ENCODE data around the gene TPPP2. TPM values are rescaled to one million over a fixed set of nuclear protein-coding genes. Genes with fewer than 3 reads are reported as not detected.
A peak's percentile ranks its signal among the peaks of the same experiment; 100 is the strongest.

The TPPP2 gene
- total and polyA plus RNA-seq, 2 experiments from 2014 or later, result not detected

- TF ChIP-seq CTCF (conservative IDR thresholded peaks at IDR 0.05; ENCODE audit: low read depth in 2 of 2) (no peak), STAT1 (IDR thresholded peaks at IDR 0.05; ENCODE audit: unreplicated experiment) (no peak), EZH2phosphoT487 (IDR thresholded peaks at IDR 0.05; ENCODE audit: unreplicated experiment) (no peak), JUNB (IDR thresholded peaks at IDR 0.05; ENCODE audit: unreplicated experiment) (no peak), REST (IDR thresholded peaks at IDR 0.05; ENCODE audit: unreplicated experiment) (no peak), ETS1 (IDR thresholded peaks at IDR 0.05) (no peak), CREB1 (CRISPR knock-in tag; IDR thresholded peaks at IDR 0.05; ENCODE audit: low read depth) (no peak)
These were observed 30.4 kb upstream of the TPPP2 start (continued) for GRCh38 chr14:20999591-20999990.

GRCh38 chr14:21001218-21001617 is 28.8 kb upstream of the TPPP2 start:
- ATAC-seq (peak; percentile 62), DNase-seq (ENCODE audit: low spot score) (peak; percentile 43)
- Mint-ChIP-seq H3K27ac (no peak overlapping the region), H3K4me1 (peaks cover 23% of the 10 kb centered on the region), H3K27me3 (ENCODE audit: insufficient read depth, low read depth, poor library complexity) (peaks cover 2% of the 10 kb centered on the region), H3K9me3 (no peaks in the 10 kb centered on the region), H3K4me3 (no peak overlapping the region), H3K36me3 (ENCODE audit: low read depth) (peaks cover 4% of the 10 kb centered on the region)
- H3F3A ChIP-seq (replicated peaks; ENCODE audit: low read depth), result 0 out of 2 replicates have a peak, but pooled peaks cover 4% of the 10 kb centered on the region
- H3K4me3 ChIP-seq, result no peak overlapping the region
- H3K27me3 ChIP-seq (ENCODE audit: insufficient read depth), result no peaks in the 10 kb centered on the region
- peaks cover 4% of the 10 kb centered on the region for H3K36me3 ChIP-seq (ENCODE audit: insufficient read depth)
- no peaks in the 10 kb centered on the region for H3K9me2 ChIP-seq (ENCODE audit: insufficient read depth)
- peaks cover 6% of the 10 kb centered on the region for H3K4me1 ChIP-seq (ENCODE audit: insufficient read depth)
- no peak overlapping the region for H3K27ac ChIP-seq (ENCODE audit: low read depth)
- H3K79me2 ChIP-seq (replicated peaks; ENCODE audit: insufficient read depth), result no peaks in the 10 kb centered on the region
- no peaks in the 10 kb centered on the region for H4K20me1 ChIP-seq (replicated peaks; ENCODE audit: insufficient read depth)
- 0 out of 2 replicates have a peak overlapping the region, but pooled peaks have one; percentile 63 for H2AFZ ChIP-seq
- no peak overlapping the region for H3K4me2 ChIP-seq
- TF ChIP-seq CTCF (conservative IDR thresholded peaks at IDR 0.05; ENCODE audit: low read depth in 2 of 2) (no peak), EZH2 (IDR thresholded peaks at IDR 0.05; ENCODE audit: low read depth, unreplicated experiment) (no peak), ETS1 (IDR thresholded peaks at IDR 0.05) (no peak), ZNF331 (CRISPR knock-in tag; IDR thresholded peaks at IDR 0.05; ENCODE audit: low read depth) (no peak), CREB1 (CRISPR knock-in tag; IDR thresholded peaks at IDR 0.05; ENCODE audit: low read depth) (no peak), NANOG (IDR thresholded peaks at IDR 0.05; ENCODE audit: borderline replicate concordance) (no peak), STAT1 (IDR thresholded peaks at IDR 0.05; ENCODE audit: unreplicated experiment) (no peak), JUNB (IDR thresholded peaks at IDR 0.05; ENCODE audit: unreplicated experiment) (no peak), EZH2phosphoT487 (IDR thresholded peaks at IDR 0.05; ENCODE audit: unreplicated experiment) (no peak)
